ENCODE data around the gene NAA40. TPM values are rescaled to one million over a fixed set of nuclear protein-coding genes. Genes with fewer than 3 reads are reported as not detected.

The NAA40 gene
- total and polyA plus RNA-seq, 2 of the 13 experiments (the other 11 are each of a cell fraction or from before 2014, with no cell fraction given): 11.1 to 17.9 TPM

DNA sequence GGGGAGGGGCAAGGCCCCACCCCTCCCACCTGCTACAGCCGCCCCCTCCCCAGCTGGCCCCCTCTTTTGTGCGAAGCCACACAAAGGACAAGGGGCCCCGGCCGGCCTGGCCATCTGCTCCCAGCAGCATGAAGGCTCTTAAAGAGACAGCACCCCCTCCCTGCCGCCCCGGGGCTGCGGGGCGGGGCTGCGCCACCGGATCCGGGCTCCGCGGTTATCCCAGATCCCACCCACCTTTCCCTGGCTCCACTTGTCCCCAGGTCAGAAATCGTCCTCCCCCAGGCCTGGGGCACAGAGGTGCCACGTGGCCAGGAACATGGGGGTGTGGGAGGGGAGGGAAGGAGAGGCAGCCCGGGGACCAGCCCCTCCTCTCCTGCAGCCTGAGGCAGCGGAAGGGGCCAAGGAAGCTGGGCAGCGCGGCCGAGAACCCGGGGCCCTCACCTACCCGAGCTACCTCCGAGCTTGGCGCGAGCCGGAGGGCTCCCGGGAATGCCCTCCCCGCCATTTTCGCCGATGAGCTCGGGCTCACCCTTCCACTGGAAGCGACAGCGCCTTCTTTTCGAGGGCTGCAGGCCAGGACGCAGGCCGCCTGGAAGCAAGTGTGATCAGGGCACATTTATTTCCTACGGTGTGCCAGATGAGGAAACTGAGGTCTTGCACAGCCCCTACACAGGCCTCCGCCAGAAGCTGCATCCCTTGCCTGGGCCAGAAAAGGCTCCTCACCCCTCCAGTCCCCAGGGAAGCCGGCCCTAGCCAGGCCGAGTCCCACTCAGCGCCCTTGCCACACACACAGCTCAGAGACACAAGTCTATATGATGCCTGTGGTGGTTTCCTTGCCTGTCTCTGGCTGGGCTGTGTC is 19.3 kb upstream of the NAA40 start (continued):
- TF ChIP-seq, protein P1, sequence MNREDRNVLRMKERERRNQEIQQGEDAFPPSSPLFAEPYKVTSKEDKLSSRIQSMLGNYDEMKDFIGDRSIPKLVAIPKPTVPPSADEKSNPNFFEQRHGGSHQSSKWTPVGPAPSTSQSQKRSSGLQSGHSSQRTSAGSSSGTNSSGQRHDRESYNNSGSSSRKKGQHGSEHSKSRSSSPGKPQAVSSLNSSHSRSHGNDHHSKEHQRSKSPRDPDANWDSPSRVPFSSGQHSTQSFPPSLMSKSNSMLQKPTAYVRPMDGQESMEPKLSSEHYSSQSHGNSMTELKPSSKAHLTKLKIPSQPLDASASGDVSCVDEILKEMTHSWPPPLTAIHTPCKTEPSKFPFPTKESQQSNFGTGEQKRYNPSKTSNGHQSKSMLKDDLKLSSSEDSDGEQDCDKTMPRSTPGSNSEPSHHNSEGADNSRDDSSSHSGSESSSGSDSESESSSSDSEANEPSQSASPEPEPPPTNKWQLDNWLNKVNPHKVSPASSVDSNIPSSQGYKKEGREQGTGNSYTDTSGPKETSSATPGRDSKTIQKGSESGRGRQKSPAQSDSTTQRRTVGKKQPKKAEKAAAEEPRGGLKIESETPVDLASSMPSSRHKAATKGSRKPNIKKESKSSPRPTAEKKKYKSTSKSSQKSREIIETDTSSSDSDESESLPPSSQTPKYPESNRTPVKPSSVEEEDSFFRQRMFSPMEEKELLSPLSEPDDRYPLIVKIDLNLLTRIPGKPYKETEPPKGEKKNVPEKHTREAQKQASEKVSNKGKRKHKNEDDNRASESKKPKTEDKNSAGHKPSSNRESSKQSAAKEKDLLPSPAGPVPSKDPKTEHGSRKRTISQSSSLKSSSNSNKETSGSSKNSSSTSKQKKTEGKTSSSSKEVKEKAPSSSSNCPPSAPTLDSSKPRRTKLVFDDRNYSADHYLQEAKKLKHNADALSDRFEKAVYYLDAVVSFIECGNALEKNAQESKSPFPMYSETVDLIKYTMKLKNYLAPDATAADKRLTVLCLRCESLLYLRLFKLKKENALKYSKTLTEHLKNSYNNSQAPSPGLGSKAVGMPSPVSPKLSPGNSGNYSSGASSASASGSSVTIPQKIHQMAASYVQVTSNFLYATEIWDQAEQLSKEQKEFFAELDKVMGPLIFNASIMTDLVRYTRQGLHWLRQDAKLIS (CRISPR knock-in tag; IDR thresholded peaks at IDR 0.05): peak; percentile 82; the same call in 1 of the 2 replicates
- TF ChIP-seq YEATS4 (CRISPR knock-in tag; IDR thresholded peaks at IDR 0.05; ENCODE audit: borderline replicate concordance) (peak; percentile 93), SMC3 (IDR thresholded peaks at IDR 0.05; ENCODE audit: low read length) (no peak), SRSF4 (IDR thresholded peaks at IDR 0.05; ENCODE audit: low read depth, low read length, poor library complexity, severe bottlenecking) (no peak), MAF1 (CRISPR knock-in tag; IDR thresholded peaks at IDR 0.05; ENCODE audit: borderline replicate concordance) (no peak), ZNF703 (CRISPR knock-in tag; IDR thresholded peaks at IDR 0.05; ENCODE audit: borderline replicate concordance) (0 out of 2 replicates have a peak, but pooled peaks have one; percentile 8), ZSCAN21 (CRISPR knock-in tag; IDR thresholded peaks at IDR 0.05; ENCODE audit: borderline replicate concordance) (no peak; the same call in 1 of the 2 replicates)
- TF ChIP-seq, protein P2, sequence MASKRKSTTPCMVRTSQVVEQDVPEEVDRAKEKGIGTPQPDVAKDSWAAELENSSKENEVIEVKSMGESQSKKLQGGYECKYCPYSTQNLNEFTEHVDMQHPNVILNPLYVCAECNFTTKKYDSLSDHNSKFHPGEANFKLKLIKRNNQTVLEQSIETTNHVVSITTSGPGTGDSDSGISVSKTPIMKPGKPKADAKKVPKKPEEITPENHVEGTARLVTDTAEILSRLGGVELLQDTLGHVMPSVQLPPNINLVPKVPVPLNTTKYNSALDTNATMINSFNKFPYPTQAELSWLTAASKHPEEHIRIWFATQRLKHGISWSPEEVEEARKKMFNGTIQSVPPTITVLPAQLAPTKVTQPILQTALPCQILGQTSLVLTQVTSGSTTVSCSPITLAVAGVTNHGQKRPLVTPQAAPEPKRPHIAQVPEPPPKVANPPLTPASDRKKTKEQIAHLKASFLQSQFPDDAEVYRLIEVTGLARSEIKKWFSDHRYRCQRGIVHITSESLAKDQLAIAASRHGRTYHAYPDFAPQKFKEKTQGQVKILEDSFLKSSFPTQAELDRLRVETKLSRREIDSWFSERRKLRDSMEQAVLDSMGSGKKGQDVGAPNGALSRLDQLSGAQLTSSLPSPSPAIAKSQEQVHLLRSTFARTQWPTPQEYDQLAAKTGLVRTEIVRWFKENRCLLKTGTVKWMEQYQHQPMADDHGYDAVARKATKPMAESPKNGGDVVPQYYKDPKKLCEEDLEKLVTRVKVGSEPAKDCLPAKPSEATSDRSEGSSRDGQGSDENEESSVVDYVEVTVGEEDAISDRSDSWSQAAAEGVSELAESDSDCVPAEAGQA (IDR thresholded peaks at IDR 0.05; ENCODE audit: low read depth): no peak
- TF ChIP-seq, protein P2 (CRISPR knock-in tag; IDR thresholded peaks at IDR 0.05; ENCODE audit: borderline replicate concordance): no peak
- TF ChIP-seq, protein P3, sequence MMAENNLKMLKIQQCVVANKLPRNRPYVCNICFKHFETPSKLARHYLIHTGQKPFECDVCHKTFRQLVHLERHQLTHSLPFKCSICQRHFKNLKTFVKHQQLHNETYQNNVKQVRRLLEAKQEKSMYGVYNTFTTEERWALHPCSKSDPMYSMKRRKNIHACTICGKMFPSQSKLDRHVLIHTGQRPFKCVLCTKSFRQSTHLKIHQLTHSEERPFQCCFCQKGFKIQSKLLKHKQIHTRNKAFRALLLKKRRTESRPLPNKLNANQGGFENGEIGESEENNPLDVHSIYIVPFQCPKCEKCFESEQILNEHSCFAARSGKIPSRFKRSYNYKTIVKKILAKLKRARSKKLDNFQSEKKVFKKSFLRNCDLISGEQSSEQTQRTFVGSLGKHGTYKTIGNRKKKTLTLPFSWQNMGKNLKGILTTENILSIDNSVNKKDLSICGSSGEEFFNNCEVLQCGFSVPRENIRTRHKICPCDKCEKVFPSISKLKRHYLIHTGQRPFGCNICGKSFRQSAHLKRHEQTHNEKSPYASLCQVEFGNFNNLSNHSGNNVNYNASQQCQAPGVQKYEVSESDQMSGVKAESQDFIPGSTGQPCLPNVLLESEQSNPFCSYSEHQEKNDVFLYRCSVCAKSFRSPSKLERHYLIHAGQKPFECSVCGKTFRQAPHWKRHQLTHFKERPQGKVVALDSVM (CRISPR knock-in tag; IDR thresholded peaks at IDR 0.05): no peak
- TF ChIP-seq, protein P4, sequence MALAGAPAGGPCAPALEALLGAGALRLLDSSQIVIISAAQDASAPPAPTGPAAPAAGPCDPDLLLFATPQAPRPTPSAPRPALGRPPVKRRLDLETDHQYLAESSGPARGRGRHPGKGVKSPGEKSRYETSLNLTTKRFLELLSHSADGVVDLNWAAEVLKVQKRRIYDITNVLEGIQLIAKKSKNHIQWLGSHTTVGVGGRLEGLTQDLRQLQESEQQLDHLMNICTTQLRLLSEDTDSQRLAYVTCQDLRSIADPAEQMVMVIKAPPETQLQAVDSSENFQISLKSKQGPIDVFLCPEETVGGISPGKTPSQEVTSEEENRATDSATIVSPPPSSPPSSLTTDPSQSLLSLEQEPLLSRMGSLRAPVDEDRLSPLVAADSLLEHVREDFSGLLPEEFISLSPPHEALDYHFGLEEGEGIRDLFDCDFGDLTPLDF (CRISPR knock-in tag; IDR thresholded peaks at IDR 0.05): no peak
- TF ChIP-seq, protein P5, sequence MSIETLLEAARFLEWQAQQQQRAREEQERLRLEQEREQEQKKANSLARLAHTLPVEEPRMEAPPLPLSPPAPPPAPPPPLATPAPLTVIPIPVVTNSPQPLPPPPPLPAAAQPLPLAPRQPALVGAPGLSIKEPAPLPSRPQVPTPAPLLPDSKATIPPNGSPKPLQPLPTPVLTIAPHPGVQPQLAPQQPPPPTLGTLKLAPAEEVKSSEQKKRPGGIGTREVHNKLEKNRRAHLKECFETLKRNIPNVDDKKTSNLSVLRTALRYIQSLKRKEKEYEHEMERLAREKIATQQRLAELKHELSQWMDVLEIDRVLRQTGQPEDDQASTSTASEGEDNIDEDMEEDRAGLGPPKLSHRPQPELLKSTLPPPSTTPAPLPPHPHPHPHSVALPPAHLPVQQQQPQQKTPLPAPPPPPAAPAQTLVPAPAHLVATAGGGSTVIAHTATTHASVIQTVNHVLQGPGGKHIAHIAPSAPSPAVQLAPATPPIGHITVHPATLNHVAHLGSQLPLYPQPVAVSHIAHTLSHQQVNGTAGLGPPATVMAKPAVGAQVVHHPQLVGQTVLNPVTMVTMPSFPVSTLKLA (IDR thresholded peaks at IDR 0.05): peak; percentile 47
